GM18909 (cell line): Measurements from ENCODE around the gene KIF25.

Source experiments
- ATAC-seq: cut with Tn5 transposase; IDR thresholded peaks from one replicate; pipeline ENCODE4 v1.9.1; 2021; ENCODE audit warnings: mild to moderate bottlenecking; ENCODE audit not compliant: unreplicated experiment, poor library complexity

Gene KIF25

DNA sequence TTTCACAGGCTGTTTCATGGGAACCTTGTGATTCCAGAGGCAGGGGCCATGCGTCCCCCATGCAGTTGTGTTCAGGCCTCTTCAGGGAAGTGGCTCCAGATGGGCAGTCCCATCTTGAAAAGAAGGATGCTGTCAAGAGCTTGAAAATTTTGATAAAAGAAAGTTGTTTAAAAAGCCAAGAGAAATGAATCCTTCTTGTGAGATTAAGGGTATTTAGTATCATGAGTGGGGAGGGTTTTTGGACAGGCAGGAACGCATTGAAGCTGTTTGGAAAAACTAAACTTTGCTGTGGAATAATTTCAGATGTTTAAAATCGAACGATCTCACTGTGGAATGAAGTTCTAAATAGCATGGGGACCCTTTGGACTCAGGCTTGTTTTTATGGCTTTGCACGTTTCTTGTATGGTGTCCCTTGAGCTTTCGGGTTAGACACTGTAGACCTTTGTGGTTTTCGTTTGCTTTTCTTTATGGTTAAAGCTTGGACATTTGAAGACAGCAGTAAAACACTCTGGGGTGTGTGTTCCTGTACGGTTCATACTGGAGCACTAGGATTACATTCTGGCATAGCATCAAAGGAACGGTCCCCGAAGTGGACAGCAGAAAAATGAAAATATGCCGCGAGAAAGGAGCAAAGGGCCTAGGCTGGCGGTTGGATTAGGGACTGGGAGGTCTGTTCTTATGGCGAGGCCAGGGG is 18.2 kb downstream of the KIF25 start:
- no peak for ATAC-seq

DNA sequence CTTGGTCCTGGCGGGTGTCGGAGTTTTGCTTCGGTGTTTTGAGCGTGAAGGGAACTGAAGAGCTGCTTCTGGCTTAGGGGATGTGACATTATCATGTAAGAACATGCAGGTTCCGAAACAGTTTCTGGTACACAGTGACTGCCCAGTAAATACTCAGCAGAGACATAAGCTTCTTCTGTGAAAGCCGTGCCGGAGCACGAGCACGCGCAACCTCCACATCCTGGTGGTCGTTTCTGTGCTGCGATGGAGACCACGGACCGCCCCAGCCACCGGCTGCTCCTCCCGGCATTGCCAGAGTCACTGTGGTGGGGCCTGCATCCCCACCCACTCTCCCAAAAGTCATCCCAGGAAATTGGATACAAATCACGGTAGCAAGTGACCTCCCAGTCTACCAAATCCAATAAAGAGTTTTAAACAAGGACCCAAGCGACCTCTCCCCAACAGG is 18.7 kb downstream of the KIF25 start:
- no peak for ATAC-seq

DNA sequence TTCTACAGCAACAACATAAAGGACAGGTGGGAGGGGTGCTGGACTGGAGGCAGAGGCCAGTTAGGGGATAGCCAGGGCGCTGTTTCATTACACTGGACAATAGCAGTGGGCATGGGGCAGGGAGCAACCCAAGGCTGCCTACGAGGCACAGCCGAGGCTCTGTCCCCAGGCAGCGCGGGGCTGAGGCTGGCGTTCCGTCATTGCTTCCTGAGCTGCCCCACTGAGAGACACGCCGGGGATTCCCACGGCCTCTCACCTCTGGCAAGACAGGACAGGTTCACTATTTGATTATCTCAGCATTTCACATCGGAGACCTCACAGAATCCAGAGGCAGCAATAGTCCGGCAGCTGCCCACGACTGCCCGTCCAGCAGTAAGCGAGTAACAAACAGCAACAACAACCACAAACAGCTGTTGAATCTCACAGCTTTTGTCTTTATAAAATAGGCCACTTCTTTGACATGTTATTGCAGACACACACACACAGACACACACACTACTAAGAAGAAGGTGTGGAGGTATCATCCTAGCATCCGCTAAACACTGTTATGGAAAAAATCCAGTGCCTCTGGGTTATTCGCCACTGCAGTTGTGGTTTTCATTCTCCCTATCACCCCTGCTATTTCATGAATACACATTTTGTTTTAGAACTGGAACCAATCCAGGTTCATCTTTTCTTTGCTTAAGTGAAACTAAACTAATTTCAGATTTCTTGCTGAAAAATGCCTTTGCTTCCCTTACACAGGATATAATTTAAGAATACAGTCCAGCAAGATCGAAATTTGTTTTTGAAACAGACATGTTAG is 19.5 kb downstream of the KIF25 start:
- ATAC-seq, result no peak

DNA sequence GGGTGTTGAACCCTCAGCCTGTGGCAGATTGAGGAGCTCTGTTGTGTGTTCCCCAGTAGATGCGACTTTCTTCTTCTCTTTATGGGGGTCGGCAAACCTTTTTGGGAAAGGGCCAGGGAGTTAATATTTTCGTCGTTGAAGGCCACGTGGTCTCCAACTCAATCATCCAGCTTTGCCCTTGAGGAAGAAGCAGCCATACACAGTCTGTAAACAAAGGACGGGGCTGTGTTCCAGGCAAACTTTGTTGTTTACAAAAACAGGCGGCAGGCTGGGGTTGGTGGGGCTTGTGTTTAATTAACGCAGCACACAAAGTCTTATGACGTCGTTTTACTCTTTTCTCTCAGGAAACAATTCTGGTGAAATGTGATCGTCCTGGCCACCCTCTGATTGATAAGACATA is 20.2 kb downstream of the KIF25 start:
- no peak for ATAC-seq

DNA sequence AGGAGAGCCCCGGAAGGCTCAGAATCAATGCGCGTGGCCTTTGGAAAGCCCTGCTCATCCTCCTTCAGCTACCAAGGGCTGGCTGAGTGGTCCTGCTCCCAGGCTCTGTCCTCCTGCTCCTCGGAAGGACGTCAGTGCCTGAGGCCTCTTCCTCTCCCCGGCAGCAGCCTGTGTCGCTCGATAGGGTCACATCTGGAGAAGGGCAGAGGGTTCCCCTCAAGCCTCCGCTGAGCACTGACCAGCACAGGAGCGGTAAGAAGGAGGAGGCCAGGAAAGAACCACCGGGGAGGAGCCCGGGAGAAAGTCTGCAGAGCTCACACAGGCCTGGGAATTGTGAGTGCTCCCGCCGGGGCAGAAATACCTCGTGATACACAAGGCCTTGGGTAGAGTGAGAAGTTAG is 21.2 kb downstream of the KIF25 start:
- no peak for ATAC-seq

DNA sequence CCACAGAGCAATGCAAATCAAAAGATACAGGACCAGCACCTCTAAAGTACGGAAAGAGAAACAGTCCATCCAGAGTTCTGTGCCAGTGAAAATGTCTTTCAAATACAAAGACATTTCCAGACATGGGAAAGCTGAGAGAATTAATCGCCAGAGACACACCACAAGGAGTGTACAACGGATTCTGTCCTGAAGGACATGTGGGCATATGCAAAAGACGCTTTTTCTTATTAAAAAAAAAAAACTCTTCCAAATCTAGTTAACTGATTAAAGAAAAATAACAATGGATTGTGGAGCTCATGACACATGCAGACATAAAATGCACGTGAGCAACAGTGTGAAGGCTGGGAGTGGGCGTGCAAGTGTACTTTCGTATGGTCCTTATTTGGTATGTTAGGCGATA is 22.8 kb downstream of the KIF25 start:
- ATAC-seq, result no peak

DNA sequence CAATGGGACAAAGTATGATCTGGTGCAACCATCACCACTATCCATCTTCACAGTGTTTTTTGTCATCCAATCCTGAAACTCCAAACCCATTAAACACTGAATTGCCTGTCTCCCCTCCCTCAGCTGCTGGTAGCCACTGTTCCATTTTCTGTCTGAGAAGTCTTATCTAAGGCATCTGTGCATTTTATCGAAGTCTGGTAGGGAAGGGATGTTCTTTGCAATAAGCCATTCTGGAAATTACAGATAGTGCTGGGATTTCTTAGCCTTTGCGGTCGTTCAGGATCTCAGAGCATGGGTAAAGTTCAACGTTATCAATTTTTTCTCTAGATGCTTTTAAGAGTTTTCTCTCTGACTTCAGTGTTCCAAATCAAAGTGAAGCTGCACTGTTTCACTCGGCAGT is 24.1 kb downstream of the KIF25 start:
- no peak for ATAC-seq

DNA sequence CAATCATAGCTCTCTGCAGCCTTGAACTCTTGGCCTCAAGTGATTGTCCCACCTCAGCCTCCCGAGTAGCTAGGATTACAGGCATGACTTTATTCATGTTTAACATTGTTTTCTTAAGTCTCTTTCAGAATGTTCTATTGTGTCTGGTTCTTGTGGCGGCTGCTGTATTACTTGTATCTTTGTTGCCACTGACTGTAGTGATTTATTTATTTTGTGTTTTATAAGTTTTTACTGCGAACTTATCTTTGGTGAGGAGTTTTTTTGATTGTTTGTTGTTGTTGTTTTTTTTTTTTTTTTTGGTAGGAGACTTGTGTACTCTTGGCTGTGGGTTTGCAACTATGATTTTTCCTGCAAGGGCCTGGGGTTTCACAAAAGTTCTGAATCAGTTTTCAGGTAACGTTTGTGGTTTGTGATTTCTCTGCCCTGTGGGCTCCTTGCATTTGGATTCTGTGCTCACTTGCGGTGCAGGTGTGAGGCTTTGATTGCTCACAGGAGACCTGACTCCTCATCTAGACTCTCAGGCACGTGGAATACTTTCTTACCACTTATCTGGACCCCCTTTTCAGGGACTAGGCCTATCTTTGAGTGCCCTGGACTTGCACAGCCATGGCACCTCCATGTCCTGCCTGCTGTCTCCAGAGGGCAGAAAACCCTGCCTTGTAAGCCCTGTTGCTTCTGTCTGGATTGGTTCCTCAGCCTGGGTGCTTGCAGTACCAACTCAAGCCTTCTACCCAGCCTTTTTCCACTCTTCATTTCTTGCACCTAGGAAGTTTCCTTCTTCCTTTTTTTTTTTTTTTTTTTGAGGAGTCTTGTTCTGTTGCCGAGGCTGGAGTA is 25.2 kb downstream of the KIF25 start:
- no peak for ATAC-seq

DNA sequence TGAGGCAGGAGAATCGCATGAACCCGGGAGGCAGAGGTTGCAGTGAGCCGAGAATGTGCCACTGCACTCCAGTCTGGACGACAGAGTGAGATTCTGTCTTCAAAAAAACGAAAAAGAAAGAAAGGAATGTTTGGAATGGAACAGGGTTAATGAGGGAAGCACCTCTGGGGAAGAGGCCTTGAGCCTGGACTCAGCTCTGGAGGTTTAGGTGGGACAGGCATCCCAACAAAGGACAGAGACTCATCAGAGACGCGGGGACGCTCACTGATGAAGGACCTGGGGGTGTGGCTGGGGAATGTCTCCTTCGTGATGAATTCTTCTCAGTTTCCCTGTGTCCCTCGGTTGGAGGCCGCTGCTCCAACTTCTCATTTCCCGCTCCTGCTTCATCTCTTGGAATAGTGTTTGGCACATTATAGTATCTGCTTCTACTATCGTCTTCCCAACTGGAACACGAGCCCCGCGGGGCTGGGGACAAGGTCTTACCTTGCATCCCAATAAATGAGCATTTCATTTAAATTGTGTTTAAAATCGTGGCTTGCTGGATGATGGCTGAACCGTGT is 27.6 kb downstream of the KIF25 start:
- no peak for ATAC-seq

DNA sequence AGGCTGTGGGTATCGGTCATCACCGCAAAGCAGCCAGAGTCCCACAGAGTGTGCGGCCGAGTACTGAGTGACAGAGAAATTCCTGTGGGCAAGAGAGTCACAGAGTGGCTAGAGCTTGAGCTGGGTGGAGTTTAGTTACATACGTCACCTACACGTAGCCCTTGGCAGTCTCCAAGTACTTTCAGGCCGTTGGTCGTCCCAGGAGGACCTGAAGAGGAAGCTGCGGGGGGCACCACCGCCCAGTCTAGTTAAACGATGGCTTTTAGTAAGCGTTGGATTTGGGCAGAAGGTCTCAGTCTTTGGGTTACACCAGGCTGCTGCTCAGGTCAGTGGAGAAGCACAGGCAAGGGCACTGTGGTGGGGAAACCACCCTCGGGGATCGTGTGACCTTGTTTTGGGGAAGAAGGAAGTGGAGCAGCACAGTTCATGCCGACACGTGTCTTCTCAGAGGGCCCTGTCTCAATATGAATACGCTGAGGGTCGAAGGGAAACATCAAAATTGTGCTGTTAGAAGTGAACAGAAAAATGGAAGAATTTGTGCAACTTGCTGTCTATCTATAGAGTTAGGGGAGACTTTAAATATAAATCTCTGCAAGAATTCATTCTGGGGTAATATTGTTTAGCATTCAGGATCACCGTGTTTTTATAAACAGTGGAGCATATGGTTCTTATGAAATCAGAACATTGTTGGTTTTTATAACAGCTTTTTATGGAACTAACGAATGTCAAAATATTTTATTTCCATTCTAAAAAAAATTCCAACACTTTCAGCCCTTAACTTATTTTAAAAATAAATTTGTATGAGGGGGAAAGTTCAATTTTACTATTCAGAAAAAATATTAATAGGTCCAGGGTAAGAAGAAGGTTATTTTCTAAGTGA is 28.6 kb downstream of the KIF25 start:
- ATAC-seq, result no peak

DNA sequence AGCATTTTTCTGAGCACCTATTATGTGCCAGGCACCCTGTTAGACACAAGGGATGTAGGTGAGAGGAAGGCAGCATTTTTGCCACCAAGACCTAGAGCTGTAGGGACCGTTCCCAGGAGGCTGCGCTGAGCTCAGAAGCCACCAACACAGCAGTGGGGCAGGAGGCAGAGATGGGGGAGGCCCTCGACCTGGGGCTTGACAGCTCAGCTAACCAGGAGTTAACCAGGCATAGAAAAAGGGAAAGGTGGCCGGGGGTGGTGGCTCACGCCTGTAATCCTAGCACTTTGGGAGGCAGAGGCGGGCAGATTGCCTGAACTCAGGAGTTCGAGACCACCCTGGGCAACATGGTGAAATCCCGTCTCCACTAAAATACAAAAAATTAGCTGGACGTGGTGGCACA is 29.5 kb downstream of the KIF25 start:
- ATAC-seq, result no peak

DNA sequence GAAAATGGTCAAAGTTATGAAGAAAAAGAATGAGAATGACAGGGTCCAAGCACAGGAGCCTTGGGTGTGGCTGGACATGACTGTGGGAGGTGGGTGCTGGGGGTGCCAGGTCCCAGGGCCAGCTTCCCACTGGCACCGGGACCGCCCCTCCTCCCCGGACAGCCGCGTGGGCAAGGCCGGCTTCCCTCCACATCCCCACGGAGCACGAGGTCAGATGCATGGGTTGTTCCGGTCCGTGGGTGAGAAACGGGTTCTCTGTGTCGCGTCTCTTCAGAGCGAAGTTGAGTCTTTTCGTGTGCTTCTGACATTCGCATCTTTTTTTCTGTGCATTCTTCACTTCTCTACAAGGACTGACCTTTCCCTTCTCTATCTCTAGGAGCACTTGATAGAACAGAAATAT is 30.1 kb downstream of the KIF25 start:
- ATAC-seq, result no peak

DNA sequence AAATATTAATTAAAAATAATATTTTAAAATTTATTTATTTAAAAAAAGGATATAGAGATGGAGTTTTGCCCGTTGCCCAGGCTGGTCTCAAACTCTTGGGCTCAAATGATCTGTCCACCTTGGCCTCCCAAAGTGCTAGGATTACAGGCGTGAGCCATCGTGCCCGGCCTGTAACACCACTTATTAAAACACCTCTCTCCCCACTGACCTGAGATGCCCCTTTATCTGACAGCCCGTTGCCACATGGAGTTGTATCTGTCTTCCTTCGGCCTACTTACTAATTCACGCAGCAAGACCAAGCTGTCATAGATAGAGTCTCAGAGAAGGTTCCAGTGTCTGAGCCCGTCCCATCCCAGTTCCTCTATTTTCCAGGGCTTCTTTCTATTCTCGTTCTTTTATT is 30.7 kb downstream of the KIF25 start:
- no peak for ATAC-seq

DNA sequence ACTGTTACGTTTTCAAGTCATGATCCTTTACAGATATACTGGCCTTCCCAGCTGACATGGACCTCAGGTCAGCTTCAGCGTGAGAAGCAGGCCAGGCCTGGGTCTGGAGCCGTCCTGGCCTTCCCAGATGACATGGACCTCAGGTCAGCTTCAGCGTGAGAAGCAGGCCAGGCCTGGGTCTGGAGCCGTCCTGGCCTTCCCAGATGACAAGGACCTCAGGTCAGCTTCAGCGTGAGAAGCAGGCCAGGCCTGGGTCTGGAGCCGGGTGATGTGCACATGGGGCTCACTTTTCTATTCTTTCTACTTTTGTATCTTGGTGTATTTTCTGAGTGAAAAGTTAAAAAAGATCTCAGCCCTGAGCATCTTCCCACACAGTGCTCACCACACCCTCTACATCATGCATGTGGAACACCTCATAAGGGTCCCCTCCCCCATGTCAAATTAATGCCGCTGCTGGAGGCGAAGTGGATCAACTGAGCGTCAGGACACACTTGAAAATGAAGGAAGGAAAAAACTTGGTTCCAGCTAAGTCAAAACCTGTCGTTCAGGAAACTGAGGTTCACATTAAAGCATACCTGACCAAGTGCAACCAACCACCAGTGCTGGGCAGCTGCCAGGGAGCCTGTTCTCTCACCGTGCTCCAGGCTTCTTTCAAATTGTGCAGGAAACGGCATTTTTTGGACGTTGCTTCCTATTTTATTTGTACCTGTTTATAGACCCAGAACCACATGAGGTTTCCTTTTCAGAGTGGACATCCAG is 32.2 kb downstream of the KIF25 start:
- ATAC-seq, result no peak

DNA sequence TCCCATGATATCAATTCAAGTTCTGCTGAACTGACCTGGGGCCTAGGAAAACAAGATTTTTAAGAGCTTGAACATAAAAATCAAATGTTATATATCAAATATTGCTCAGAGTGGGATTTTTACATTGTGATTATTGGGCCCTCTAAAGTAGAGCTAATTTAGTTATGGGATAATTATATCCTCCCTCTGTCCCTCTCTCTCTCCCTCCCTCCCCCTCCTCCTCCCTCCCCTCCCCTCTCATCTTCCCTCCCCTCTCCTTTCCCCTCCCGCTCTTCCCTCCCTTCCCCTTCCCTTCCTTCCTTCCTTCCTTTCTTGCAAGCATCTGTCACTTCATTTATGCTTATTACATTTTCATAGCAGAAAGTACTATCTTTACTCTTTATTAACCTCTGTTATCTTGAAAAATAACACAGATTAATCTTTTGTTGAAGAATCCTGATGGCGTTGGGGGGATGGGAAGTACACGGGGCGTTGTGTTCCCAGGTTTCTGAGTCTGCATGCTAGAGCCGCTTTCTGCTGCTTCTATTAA is 32.8 kb downstream of the KIF25 start:
- ATAC-seq, result no peak

DNA sequence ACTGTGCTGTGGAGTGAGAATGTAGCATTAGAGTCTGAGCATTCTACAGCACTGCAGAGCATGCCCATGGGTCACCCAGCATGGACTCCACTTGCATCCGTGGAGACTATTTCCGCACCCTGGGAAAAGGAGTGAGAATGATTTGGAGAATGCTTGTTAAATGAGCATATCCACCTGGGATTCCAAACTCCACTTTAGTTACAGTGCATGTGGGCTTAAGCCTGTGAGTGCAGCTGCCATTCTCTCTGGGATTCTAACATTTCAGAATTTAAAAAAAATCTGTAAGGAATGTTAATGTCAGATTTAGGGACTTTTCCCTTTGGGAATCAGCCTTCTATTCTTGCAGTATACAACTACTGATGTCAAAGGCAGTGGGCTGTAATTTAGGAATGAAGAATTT is 33.4 kb downstream of the KIF25 start:
- ATAC-seq, result no peak

DNA sequence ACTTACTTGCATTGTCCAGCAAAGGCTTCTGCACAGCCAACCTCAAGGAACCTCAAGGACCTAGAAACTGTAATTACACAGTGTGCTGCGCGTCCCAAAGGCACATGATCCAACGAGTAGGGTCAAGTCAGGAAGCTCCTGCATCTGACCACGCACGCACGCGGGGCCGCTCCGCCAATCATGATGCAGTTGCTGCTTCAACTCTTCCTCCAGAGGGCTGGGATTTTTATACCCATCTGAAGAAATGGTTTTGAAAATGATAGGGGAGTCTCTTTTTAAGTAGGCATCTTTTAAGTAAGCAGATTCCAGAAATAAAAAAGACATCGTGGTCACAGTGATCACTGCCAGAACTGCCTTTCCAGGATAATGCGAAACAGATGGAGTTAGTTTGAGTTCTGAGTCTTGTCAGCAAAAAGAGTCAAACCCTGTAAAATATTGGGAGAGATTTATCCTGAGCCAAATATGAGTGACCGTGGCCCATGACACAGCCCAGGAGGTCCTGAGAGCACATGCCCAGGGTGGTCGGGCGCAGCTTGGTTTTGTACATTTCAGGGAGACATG is 34.0 kb downstream of the KIF25 start:
- no peak for ATAC-seq

DNA sequence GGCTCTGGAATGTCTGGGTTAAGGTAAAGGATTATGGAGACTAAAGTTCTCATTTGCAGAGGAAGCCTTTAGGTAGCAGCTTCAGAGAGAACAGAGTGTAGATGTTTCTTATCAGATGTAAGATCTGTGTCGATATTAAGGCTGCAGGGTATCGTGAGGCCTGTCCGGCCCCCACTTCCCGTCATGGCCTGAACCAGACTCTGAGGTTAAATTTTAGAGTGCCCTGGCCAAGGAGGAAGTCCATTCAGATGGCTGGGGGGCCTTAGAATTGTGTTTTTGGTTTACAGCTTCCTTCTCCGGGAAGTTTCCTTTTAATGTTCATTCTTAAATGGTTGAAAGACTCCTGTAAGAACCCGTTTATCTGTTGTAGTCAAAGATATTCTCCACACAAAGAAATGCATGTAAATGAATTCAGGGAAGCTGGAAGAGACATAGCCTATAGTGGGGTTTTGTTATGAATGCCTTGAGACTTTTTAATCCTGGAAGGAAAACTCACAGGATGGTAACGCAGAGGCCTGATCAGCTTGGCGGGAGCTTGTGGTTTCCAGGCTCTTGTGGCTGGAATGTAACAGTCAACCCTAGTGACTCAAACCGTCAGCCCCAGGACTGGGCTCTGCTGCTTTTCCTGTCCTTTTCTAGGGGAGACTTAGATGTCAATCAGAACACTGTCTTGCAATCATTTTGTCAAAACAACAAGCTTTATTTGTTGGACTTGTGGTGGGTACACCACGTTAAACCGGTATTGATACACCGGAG is 34.7 kb downstream of the KIF25 start:
- no peak for ATAC-seq
